Stimulated activated CD8-positive, alpha-beta memory T cell treated with anti-CD3 and anti-CD28 coated beads, Interleukin-4, amount 100 ng/mL, for 48 hours (primary cell): ENCODE measurements around the gene PDE4D.
"Not testable (repeated sequence)": the region's sequence is repeated elsewhere in the genome, so short reads cannot be mapped to it uniquely, and the experiment has no call there.

Experiments
- DNase-seq: peaks from one replicate; pipeline ENCODE4 v3.0.0-alpha.2; 2020

PDE4D gene

GRCh38 chr5:58980890-58981289 is 912.6 kb downstream of the PDE4D start:
- no peak for DNase-seq

DNA sequence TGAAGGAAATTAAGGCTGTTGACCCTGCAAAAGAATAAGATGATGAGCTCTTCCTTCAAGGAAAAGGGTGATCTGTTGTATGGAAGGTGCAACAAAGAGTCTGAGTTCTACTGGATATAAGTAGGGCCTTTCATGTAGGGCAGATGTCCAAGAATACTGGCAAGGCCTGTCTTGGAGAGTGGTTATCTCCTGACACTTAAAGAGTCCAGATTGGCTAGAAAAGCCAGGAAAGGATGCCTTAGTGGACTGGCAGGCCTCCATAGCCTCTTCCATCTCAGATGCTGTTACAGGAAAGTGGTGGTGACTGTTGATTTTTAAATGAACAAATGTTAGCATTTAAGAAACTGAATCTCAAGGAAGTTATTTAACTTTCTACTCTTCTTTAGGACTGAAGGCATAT is 914.4 kb downstream of the PDE4D start:
- DNase-seq: no peak

DNA sequence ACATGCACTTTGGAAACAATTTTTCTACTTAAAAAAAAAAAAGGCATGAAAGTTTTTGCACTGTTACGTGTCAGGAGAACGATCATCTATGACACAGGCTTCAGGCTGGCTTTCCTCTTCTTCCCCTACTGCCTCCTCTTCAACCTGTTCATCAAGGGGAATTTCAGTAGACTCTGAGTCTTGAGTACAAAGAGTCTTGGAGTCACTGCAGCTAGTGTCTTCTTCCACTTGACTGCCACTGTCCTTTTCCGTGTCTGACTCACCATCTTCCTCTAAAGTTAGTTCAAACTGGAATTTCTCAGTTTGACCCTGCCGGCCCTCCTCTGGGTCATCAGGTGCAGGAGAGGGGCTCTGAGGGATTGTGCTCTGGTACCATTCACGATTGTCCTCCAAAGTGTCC is 918.9 kb downstream of the PDE4D start:
- DNase-seq: no peak

GRCh38 chr5:58974083-58974482 is 919.4 kb downstream of the PDE4D start:
- no peak for DNase-seq

GRCh38 chr5:58972301-58972700 is 921.2 kb downstream of the PDE4D start:
- no peak for DNase-seq

DNA sequence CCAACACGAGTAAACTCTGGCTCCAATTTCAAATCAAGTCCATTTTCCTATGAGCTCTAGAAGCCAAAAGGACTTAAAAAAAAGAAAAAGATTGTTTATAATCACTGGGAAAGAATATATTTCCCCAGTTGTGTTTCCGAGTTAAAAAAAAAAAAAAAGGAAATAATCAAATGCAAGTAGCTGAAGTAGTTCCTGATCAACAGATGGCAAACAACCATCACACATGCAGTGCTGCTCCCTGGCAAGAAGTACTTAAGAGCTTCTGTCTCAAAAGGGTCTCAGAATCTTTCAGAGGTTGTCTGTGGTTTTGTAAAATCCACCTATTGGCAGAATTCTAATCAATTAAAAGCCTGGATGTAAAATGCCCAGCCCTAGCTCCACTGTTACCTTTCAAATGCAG is 922.8 kb downstream of the PDE4D start:
- no peak for DNase-seq

DNA sequence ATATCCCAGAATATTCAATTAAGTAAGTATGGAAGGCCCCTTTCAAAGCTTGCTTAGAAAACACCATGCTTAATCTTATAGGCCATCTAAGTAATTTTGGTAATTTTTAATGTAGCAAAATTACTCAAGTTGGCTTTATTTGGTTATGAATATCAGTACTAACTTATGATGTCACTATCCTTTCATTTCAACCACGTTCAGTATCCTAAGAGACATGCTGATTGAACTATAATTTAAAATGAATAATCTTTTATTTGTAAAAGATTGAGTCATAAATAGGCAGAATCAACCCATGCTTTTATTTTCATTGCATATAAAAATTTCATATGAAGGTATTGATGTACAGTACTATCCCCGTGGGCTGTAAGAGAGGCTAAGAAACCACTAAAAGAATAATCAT is 923.7 kb downstream of the PDE4D start:
- DNase-seq: no peak

DNA sequence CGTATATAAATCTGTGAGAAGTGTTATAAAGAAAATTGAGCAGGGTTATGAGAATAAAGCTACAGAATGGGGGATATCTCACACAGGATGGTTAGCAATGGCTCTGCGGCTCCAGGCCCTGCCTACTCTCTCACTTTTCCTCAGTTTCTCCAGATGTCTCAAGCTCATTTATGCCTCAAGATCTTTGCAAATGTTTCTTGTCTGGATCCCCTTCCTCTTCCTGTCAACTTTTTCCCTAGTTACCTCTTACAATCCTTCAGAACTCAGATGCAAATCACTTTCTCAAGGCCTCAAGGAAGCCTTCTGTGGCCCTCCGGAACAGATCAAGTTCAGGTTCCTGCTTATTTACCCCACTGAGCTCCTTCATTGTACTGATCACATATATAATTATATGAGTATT is 924.3 kb downstream of the PDE4D start:
- no peak for DNase-seq

- DNase-seq: no peak
Measured at GRCh38 chr5:58968350-58968749, 925.2 kb downstream of the PDE4D start.

DNA sequence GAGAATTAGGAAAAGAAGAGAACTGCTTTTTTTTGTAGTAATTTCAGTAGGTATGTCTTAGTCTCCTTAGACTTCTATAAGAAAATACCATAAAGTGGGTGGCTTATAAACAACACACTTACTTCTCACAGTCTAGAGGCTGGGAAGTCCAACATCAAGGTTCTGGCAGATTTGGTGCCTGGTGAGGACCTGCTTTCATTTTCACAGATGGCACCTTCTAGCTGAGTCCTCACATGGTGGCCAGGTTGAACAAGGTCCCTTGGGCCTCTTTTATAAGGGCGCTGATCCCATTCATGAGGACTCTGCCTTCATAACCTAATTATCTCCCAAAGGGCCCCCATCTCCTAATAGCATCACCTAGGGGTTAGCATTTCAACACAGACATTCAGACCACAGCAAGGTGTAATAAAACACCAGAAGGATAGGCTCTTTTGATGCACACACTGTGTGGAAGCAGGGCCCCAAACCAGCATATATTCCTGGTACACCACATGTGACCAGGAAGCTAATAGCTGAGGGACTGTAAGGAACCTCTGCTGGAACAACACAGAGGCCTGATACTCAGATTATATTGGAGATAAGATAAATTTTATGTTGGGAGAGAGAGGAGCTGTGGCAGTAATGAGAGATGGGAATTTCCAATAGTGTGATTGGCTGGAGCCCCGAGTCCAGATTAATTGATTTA is 925.8 kb downstream of the PDE4D start:
- no peak for DNase-seq

DNA sequence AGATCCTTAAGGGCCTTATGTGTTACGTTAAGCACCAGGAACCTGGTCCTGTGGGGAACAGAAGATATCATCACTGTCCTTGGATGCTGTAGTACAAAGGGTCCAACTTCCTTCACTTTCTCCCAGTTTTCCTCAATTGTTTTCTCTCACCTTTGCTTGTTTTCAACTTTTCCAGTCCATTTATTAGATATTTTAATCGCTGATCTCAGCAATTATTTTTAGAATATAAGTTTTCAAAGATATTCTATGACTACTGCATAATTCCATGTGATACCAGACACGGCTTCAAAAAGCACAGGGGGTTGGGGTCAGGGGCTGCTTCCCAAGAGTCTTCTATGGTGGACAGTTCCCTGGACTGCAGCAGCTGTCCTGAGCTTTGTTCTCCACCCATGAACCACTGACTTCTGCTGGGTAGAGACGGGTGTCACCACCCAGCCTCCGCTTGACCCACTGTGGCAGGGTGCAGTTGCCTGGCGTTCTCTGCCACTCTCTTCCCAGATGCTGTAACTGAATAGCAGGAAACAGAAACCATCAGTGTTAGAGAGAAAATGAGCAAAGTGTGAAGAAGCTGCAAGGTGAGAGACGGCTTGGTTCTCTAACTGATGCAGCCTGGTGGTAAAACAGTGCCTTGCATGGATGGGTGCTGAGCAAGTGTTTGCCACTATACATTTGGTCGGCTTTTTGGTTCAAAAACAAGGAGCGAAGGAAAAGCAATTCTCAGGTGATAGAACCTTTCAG is 927.7 kb downstream of the PDE4D start:
- no peak for DNase-seq

GRCh38 chr5:58963821-58964220 is 929.7 kb downstream of the PDE4D start:
- DNase-seq: no peak

DNA sequence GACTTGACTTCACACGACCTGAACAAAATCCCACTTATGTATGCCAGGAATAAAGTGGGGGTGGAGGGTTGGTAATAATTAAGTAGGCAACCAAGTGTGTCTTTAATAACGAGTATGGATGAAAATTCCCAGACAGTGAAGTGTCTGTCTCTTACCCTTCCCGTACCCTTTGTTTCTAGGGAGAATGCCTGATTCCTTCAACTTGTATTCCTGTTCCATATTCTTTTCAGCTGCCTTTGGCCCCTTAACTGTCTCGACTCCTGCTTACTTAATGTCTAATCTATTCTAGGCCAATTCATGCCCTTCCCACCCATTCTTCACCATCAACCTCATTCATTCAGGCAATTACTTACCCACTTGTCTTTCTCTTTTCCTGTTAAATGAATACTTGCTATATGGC is 930.2 kb downstream of the PDE4D start:
- no peak for DNase-seq

GRCh38 chr5:58961631-58962280 is 931.8 kb downstream of the PDE4D start:
- no peak for DNase-seq

DNA sequence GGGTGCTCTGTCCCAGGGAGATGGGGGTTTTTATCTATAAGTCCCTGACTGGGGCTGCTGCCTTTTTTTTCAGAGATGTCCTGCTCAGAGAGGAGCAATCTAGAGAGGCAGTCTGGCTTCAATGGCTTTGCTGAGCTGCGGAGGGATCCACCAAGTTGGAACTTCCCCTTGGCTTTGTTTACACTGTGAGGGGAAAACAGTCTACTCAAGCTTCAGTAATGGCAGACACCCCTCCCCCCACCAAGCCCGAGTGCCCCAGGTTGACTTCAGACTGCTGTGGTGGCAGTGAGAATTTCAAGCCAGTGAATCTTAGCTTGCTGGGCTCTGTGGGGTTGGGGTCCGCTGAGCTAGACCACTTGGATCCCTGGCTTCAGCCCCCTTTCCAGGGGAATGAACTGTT is 934.8 kb downstream of the PDE4D start:
- DNase-seq: no peak

DNA sequence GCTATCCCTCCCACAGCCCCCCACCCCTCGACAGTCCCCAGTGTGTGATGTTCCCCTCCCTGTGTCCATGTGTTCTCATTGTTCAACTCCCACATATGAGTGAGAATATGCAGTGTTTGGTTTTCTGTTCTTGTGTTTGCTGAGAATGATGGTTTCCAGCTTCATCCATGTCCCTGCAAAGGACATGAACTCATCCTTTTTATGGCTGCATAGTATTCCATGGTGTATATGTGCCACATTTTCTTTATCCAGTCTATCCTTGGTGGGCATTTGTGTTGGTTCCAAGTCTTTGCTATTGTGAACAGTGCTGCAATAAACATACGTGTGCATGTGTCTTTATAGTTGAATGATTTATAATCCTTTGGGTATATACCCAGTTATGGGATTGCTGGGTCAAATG is 940.3 kb downstream of the PDE4D start:
- not testable (repeated sequence) for DNase-seq

DNA sequence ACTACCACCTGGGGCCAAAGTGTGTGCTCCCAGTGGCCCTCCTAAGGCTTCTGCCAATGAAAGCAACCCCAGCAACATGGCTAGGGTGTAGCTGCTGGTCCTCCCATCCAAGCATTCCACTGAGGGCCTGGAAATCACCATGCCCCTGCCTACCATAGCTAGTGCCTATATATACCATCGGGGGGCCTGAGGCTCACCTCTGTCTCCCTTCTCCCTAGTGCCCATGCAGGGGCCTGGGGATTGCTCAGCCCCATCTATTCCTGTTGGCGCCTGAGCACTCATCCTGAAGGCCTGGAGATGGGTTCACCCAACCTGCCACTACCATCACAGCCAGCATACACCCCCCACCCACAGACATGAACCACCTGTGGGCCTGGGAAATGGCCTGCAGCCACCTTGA is 943.3 kb downstream of the PDE4D start:
- DNase-seq: no peak

DNA sequence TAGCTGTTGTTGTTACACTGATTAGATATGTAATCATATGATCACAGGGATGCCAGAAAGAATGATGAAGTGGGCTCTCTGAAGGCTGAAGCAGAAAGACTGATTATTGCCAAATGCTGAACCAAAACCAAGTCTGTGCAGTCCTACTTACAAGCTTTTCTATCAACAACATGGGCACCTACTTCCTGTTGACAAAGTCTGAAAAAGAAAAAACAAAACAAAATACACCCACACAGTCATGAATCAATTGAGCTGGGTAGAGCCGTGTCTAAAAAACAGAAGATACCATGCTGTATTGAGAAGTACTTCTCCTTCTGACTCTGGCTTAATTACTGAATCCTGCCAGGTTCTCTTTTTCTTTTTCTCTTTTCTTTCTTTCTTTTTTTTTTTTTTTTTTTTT is 947.3 kb downstream of the PDE4D start:
- no peak for DNase-seq

- DNase-seq: no peak
Measured at GRCh38 chr5:58944221-58944620, 949.3 kb downstream of the PDE4D start.

DNA sequence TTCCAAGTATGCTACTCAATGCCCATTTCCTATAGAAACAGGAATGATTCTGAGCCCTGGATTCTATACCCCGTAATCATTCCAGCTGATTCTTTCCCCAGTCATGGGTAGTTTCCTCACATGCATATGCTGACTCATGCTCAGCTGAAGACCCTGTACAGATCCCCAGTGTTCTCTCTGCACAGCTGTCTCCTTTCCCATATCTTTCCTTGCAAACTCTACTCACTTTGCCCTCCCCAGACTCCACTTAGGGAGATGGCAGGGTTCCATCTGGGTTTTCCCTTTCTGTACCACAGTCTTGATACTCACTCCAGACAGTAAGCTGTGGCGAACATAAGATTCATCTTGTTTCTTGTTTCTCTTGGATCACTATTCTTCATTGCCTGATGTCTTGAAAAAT is 953.1 kb downstream of the PDE4D start:
- no peak for DNase-seq

GRCh38 chr5:58939664-58940063 is 953.9 kb downstream of the PDE4D start:
- DNase-seq: no peak

DNA sequence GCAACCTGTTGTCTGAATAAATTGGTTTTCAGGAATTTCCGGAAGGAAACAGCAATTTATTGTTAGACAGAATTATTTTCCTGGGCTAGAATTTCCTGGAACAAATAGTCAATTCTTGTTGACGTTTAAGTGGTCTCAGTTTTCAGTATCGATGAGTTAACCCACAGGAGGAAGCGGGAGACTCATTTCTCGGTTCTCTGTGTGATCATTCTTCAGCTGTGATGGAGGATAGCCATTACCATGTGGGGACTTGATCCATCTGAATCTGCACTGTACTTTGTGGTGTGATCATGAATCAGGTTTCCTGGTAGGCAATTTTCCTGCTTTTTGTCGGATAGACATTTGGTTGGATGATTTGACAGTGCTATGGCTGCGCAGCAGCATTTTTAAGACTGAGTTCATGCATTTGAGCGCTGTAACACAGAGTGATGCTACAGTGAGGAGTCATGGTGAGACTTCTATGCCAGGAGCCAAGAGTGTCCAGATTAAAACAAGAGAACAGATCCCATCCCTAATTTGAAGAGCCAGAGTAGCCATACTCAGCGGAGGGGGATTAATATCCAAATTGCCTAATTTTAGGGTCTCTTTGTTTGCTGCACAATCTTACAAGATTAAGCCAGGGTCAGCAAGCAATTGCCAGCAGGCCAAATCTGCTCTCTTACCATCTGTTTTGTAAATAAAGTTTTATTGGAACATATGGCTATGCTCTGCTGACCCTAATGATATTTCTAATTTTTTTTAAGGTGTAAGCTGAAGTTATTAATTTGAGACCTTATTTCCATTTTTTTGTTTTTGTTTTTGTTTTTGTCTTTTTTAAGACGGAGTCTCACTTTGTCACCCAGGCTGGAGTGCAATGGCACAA is 954.7 kb downstream of the PDE4D start:
- DNase-seq: no peak

DNA sequence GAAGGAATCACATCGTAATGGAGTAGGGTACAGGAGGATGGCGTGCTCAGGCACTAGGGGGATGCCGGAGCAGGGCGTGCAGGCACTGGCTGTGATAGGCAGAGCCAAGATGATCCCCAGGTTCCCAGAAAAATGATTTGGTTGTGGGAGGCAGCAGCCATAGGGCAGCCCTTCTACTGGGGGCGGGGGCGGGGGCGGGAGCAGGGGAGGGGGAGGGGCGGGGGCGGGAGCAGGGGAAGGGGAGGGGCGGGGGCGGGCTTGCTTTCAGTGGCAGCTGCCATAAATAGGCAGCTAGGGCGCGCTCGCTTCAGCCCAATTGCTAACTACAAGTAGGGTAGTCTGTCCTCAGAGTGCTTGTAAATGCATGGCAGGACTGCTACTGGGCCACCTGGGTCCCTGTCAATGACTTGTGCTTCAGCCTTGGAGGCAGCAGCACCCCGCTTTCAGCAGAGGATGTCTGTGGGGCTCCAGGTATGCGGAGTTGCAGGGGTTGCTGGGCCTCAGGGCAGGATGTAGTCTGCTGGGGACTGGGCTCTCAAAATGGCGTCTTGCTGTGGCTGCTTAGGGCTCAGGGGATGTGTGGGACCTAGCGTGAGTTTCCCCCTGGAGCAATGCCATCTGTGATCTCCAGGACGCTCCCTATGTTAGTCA is 956.4 kb downstream of the PDE4D start:
- no peak for DNase-seq
